Gastroesophageal sphincter (tissue), 3 donors: ENCODE data around the gene ZFX.

ENCODE experiments used
- CTCF ChIP-seq, 4 experiments: fragments of 200-600 bp in 2 of 4; fragments of 450-650 bp in 2 of 4; sonication (generic) in 1 of 4; IDR thresholded peaks; one replicate each; pipeline ENCODE4 v1.5.1; 2017 to 2019; ENCODE audit warnings: antibody characterized with exemption in 4 of 4, mild to moderate bottlenecking in 2 of 4, moderate library complexity in 2 of 4
- POLR2A ChIP-seq, 2 donors: fragments of 450-650 bp; IDR thresholded peaks; one replicate each; pipeline ENCODE4 v1.6.1; 2017; ENCODE audit warnings: antibody characterized with exemption in 2 of 2, mild to moderate bottlenecking in 2 of 2, moderate library complexity in 1 of 2
- POLR2AphosphoS5 ChIP-seq: sonication (generic); formaldehyde crosslinking; IDR thresholded peaks from one replicate; pipeline ENCODE4 v1.6.1; 2017; ENCODE audit warnings: antibody characterized with exemption

DNA sequence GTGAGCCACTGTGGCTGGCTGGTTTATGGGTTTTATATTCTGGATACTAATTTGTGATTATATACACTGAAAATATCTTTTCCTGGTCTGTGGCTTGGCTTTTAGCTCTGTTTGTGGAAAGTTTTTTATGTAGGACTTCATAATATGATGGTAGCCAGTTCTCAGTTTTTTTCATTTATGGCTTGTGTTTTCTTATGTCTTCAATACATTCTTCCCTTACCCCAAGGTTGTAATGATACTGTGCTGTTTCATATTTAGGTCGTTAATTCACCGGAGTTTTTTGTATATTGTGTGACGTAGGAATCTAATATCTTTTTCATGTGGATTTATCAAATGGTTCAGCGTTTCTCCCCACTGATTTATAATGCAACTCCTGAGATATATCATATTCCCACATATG lies 6.6 kb downstream of the ZFX start:
- no peak for TF ChIP-seq POLR2A (IDR thresholded peaks at IDR 0.05)
- TF ChIP-seq CTCF (IDR thresholded peaks at IDR 0.05) = no peak
- no peak for TF ChIP-seq POLR2AphosphoS5
